ENCODE measurements around the gene NEB.
"Not testable (repeated sequence)": the region's sequence is repeated elsewhere in the genome, so short reads cannot be mapped to it uniquely, and the experiment has no call there.

Gene NEB

GRCh38 chr2:151651274-151651673, 83.0 kb downstream of the NEB start:
- no peak for DNase-seq (ENCODE audit: low read depth in 3 of 3)

GRCh38 chr2:151650456-151650855, 83.8 kb downstream of the NEB start:
- no peak for DNase-seq (ENCODE audit: low read depth in 3 of 3)

- DNase-seq (ENCODE audit: low read depth in 3 of 3): no peak
These were observed 84.3 kb downstream of the NEB start for GRCh38 chr2:151649966-151650365.

- no peak for DNase-seq (ENCODE audit: low read depth in 3 of 3)
These were observed 84.9 kb downstream of the NEB start for GRCh38 chr2:151649400-151649799.

- not testable (repeated sequence) for DNase-seq (ENCODE audit: low read depth in 3 of 3)
These were observed 87.8 kb downstream of the NEB start for GRCh38 chr2:151646512-151646911.

GRCh38 chr2:151644580-151644979, 89.7 kb downstream of the NEB start:
- DNase-seq (ENCODE audit: low read depth in 3 of 3): no peak

- not testable (repeated sequence) for DNase-seq (ENCODE audit: low read depth in 3 of 3)
These were observed 92.4 kb downstream of the NEB start for GRCh38 chr2:151641895-151642294.

GRCh38 chr2:151640087-151640486, 94.2 kb downstream of the NEB start:
- no peak for DNase-seq (ENCODE audit: low read depth in 3 of 3)

GRCh38 chr2:151638990-151639389, 95.3 kb downstream of the NEB start:
- no peak for DNase-seq (ENCODE audit: low read depth in 3 of 3)

- DNase-seq (ENCODE audit: low read depth in 3 of 3): no peak
These were observed 95.9 kb downstream of the NEB start for GRCh38 chr2:151638191-151638933.

- peak in 2 of 3 donors; percentile 15 to 21 for DNase-seq (ENCODE audit: low read depth in 3 of 3)
These were observed 97.0 kb downstream of the NEB start for GRCh38 chr2:151637271-151637781.

GRCh38 chr2:151634736-151635467, 99.4 kb downstream of the NEB start:
- DNase-seq (ENCODE audit: low read depth in 3 of 3): no peak

GRCh38 chr2:151632993-151633565, 101.2 kb downstream of the NEB start:
- DNase-seq (ENCODE audit: low read depth in 3 of 3): no peak

GRCh38 chr2:151630372-151630771, 103.9 kb downstream of the NEB start:
- DNase-seq (ENCODE audit: low read depth in 3 of 3): no peak

GRCh38 chr2:151627353-151627752, 106.9 kb downstream of the NEB start:
- no peak for DNase-seq (ENCODE audit: low read depth in 3 of 3)

- no peak for DNase-seq (ENCODE audit: low read depth in 3 of 3)
These were observed 110.0 kb downstream of the NEB start for GRCh38 chr2:151624271-151624670.

GRCh38 chr2:151623631-151624030, 110.6 kb downstream of the NEB start:
- no peak for DNase-seq (ENCODE audit: low read depth in 3 of 3)

GRCh38 chr2:151620761-151621160, 113.5 kb downstream of the NEB start:
- no peak for DNase-seq (ENCODE audit: low read depth in 3 of 3)

GRCh38 chr2:151619337-151619989, 114.8 kb downstream of the NEB start:
- DNase-seq (ENCODE audit: low read depth in 3 of 3): no peak

- DNase-seq (ENCODE audit: low read depth in 3 of 3): no peak
These were observed 117.4 kb downstream of the NEB start for GRCh38 chr2:151616760-151617339.

- no peak for DNase-seq (ENCODE audit: low read depth in 3 of 3)
These were observed 119.5 kb downstream of the NEB start for GRCh38 chr2:151614606-151615306.

Measured in stimulated activated CD4-positive, alpha-beta T cell treated with anti-CD3 and anti-CD28 coated beads, TNF-alpha, amount 100 ng/mL, for 48 hours (primary cell).